ENCODE results near the gene COG5.

DNA sequence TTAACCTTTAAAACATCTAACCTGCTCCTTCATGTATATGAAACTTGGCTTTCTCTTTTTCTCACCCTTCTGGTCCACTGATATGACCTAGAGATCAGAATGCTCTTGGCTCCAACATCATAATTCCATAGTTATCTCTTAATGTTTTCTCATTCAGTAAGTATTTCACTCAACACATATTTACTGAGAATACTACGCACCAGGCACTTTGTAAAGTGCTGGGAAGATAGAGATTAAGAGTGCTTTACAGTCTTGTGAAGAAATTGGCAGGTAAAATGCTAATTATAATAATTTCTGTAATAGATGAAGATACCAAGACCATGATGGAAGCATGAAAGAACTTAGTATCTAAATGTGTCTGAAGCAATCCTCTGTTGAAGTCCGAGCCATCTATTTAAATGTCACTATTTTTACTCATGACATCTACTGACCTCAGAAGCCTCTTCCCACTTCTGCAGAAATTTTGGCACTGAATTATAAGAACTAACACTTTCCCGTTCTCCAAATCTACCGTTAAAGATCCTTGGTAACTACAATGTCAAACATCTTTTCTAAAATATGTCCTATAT is 278.7 kb downstream of the COG5 start:
- no peak for TF ChIP-seq POLR2A (IDR thresholded peaks at IDR 0.05)
- TF ChIP-seq, protein P1, sequence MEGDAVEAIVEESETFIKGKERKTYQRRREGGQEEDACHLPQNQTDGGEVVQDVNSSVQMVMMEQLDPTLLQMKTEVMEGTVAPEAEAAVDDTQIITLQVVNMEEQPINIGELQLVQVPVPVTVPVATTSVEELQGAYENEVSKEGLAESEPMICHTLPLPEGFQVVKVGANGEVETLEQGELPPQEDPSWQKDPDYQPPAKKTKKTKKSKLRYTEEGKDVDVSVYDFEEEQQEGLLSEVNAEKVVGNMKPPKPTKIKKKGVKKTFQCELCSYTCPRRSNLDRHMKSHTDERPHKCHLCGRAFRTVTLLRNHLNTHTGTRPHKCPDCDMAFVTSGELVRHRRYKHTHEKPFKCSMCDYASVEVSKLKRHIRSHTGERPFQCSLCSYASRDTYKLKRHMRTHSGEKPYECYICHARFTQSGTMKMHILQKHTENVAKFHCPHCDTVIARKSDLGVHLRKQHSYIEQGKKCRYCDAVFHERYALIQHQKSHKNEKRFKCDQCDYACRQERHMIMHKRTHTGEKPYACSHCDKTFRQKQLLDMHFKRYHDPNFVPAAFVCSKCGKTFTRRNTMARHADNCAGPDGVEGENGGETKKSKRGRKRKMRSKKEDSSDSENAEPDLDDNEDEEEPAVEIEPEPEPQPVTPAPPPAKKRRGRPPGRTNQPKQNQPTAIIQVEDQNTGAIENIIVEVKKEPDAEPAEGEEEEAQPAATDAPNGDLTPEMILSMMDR (IDR thresholded peaks at IDR 0.05 in 8 of 11, conservative IDR thresholded peaks at IDR 0.05 in 3 of 11): no peak
